Right lobe of liver (tissue), 4 donors: ENCODE measurements around the gene LYRM9.

ENCODE experiments used
- POLR2A ChIP-seq: fragments of 450-650 bp; IDR thresholded peaks from one replicate; pipeline ENCODE4 v1.6.1; 2017; ENCODE audit warnings: antibody characterized with exemption, mild to moderate bottlenecking
- TF ChIP-seq, protein P1 (sequence below), 4 donors: fragments of 200-600 bp in 3 of 4; fragments of 450-650 bp in 1 of 4; IDR thresholded peaks; one replicate each; pipeline versions ENCODE4 v1.5.1 to v1.8.0; 2016 to 2022; ENCODE audit warnings: antibody characterized with exemption in 4 of 4, mild to moderate bottlenecking in 2 of 4
- donor health status: DM: no; HTN: no; CAD: no.
- donor health status: DM: no; HTN: no; CAD: no.
- donor health status: DM: no; HTN: yes; CAD: no.

- TF ChIP-seq, protein P1, sequence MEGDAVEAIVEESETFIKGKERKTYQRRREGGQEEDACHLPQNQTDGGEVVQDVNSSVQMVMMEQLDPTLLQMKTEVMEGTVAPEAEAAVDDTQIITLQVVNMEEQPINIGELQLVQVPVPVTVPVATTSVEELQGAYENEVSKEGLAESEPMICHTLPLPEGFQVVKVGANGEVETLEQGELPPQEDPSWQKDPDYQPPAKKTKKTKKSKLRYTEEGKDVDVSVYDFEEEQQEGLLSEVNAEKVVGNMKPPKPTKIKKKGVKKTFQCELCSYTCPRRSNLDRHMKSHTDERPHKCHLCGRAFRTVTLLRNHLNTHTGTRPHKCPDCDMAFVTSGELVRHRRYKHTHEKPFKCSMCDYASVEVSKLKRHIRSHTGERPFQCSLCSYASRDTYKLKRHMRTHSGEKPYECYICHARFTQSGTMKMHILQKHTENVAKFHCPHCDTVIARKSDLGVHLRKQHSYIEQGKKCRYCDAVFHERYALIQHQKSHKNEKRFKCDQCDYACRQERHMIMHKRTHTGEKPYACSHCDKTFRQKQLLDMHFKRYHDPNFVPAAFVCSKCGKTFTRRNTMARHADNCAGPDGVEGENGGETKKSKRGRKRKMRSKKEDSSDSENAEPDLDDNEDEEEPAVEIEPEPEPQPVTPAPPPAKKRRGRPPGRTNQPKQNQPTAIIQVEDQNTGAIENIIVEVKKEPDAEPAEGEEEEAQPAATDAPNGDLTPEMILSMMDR (IDR thresholded peaks at IDR 0.05) = no peak
- no peak for TF ChIP-seq POLR2A
Measured at GRCh38 chr17:27921077-27921476, 27.9 kb upstream of the LYRM9 start.
